Progenitor cell of endocrine pancreas (in vitro differentiated cells): Measurements from ENCODE around the gene TAGAP. TPM values are rescaled to one million over a fixed set of nuclear protein-coding genes. Genes with fewer than 3 reads are reported as not detected.
A peak's percentile ranks its signal among the peaks of the same experiment; 100 is the strongest.

ENCODE experiments used
- DNase-seq: peaks from one replicate; pipeline ENCODE4 v3.0.0; 2021; ENCODE audit warnings: low spot score; ENCODE audit not compliant: unreplicated experiment
- H3K27ac Mint-ChIP-seq: 2 replicates; pipeline ENCODE4 v1.8.0; 2021; ENCODE audit warnings: mild to moderate bottlenecking, moderate library complexity, mixed read lengths
- H3K27me3 Mint-ChIP-seq: 2 replicates; pipeline ENCODE4 v1.8.0; 2021; ENCODE audit warnings: mixed read lengths
- H3K36me3 Mint-ChIP-seq: 2 replicates; pipeline ENCODE4 v1.8.0; 2022; ENCODE audit warnings: mixed read lengths; ENCODE audit not compliant: insufficient read depth
- H3K4me1 Mint-ChIP-seq: 2 replicates; pipeline ENCODE4 v1.8.0; 2021; ENCODE audit warnings: low read depth, mixed read lengths
- H3K4me3 Mint-ChIP-seq: 2 replicates; pipeline ENCODE4 v1.8.0; 2021; ENCODE audit warnings: low read depth, mild to moderate bottlenecking, moderate library complexity, mixed read lengths
- H3K9me3 Mint-ChIP-seq: 2 replicates; pipeline ENCODE4 v1.8.0; 2021; ENCODE audit warnings: low read depth, mixed read lengths
- total RNA-seq: library from RNA; stranded (reverse); gene quantifications from 2 replicates; pipeline ENCODE4 v1.2.1, GENCODE V29; 2021
- TF ChIP-seq, protein P1 (sequence below): fragments of 200-600 bp; sonication (generic); IDR thresholded peaks from one replicate; pipeline ENCODE4 v1.5.0; 2021; ENCODE audit warnings: antibody characterized with exemption, mild to moderate bottlenecking; ENCODE audit not compliant: unreplicated experiment

TAGAP gene
- total RNA-seq, 1 donor from 2014 or later: not detected

GRCh38 chr6:159043251-159043650 is 1.5 kb downstream of the TAGAP start:
- Mint-ChIP-seq H3K9me3 (no peaks in the 10 kb centered on the region), H3K27ac (no peak overlapping the region), H3K4me3 (no peak overlapping the region), H3K36me3 (no peaks in the 10 kb centered on the region), H3K4me1 (peaks cover 1% of the 10 kb centered on the region), H3K27me3 (peaks cover 26% of the 10 kb centered on the region)
- TF ChIP-seq, protein P1, sequence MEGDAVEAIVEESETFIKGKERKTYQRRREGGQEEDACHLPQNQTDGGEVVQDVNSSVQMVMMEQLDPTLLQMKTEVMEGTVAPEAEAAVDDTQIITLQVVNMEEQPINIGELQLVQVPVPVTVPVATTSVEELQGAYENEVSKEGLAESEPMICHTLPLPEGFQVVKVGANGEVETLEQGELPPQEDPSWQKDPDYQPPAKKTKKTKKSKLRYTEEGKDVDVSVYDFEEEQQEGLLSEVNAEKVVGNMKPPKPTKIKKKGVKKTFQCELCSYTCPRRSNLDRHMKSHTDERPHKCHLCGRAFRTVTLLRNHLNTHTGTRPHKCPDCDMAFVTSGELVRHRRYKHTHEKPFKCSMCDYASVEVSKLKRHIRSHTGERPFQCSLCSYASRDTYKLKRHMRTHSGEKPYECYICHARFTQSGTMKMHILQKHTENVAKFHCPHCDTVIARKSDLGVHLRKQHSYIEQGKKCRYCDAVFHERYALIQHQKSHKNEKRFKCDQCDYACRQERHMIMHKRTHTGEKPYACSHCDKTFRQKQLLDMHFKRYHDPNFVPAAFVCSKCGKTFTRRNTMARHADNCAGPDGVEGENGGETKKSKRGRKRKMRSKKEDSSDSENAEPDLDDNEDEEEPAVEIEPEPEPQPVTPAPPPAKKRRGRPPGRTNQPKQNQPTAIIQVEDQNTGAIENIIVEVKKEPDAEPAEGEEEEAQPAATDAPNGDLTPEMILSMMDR: no peak
- no peak for DNase-seq

DNA sequence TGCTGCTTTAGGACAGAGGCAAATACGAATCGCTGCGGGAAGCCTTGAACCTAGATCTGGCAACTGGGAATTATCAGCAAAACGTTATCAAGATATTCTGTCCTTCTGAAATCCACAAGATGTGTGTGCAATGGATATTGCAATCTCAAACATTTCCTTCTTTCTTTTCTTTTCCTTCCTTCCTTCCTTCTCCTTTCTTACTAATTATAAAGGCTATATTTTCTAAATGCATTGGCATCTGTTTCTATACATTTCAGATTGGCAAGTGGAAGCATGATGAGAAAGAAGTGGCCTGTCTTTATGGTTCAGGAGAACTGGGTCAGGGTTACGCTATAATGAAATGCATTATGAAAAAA is 2.0 kb downstream of the TAGAP start:
- peaks cover 26% of the 10 kb centered on the region for H3K27me3 Mint-ChIP-seq
- H3K4me1 Mint-ChIP-seq: peaks cover 1% of the 10 kb centered on the region
- no peaks in the 10 kb centered on the region for H3K36me3 Mint-ChIP-seq
- no peak overlapping the region for H3K27ac Mint-ChIP-seq
- DNase-seq: no peak
- H3K4me3 Mint-ChIP-seq: no peak overlapping the region
- TF ChIP-seq, protein P1: no peak
- H3K9me3 Mint-ChIP-seq: no peaks in the 10 kb centered on the region

- Mint-ChIP-seq H3K27me3 (peaks cover 30% of the 10 kb centered on the region), H3K4me1 (peaks cover 1% of the 10 kb centered on the region), H3K36me3 (no peaks in the 10 kb centered on the region), H3K4me3 (no peak overlapping the region), H3K27ac (no peak overlapping the region), H3K9me3 (no peaks in the 10 kb centered on the region)
- TF ChIP-seq, protein P1: peak; percentile 99
- peak; percentile 56 for DNase-seq
Observed at GRCh38 chr6:159042003-159042825, 2.6 kb downstream of the TAGAP start.

- Mint-ChIP-seq H3K4me1 (peaks cover 1% of the 10 kb centered on the region), H3K4me3 (no peak overlapping the region), H3K27ac (no peak overlapping the region), H3K9me3 (no peaks in the 10 kb centered on the region), H3K36me3 (no peaks in the 10 kb centered on the region), H3K27me3 (peaks cover 30% of the 10 kb centered on the region)
- no peak for DNase-seq
- TF ChIP-seq, protein P1: no peak
Observed at GRCh38 chr6:159041181-159041580, 3.6 kb downstream of the TAGAP start.

DNA sequence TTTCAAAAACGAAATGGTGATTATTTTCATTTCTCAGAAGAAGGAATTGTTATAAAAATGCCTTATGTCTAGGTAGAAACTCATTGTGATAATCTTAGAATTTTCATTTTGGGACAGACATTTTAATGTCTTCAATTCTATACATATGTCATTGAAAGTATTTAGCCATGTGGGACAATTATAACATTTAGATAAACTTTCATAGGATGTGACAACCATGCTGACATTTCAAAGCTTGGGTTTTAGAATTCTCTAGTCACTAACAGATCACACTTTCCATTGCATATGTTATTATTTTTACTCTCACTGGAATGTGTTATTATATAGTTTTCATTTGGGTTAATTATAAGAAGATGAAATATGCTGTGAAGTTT is 4.9 kb downstream of the TAGAP start:
- no peak overlapping the region for H3K4me3 Mint-ChIP-seq
- no peaks in the 10 kb centered on the region for H3K9me3 Mint-ChIP-seq
- H3K4me1 Mint-ChIP-seq: peaks cover 1% of the 10 kb centered on the region
- DNase-seq: no peak
- peaks cover 24% of the 10 kb centered on the region for H3K27me3 Mint-ChIP-seq
- H3K36me3 Mint-ChIP-seq: no peaks in the 10 kb centered on the region
- TF ChIP-seq, protein P1: no peak
- H3K27ac Mint-ChIP-seq: no peak overlapping the region
